Tibial nerve (tissue), 3 donors: ENCODE results near the gene RSPH1.

Source experiments
- POLR2A ChIP-seq, 2 donors: fragments of 450-650 bp; IDR thresholded peaks; one replicate each; pipeline ENCODE4 v1.6.1; 2017; ENCODE audit warnings: antibody characterized with exemption in 2 of 2, mild to moderate bottlenecking in 2 of 2, moderate library complexity in 2 of 2
- TF ChIP-seq, protein P1 (sequence below), 5 experiments: fragments of 200-600 bp in 3 of 5; fragments of 450-650 bp in 2 of 5; sonication (generic) in 3 of 5; IDR thresholded peaks; one replicate each; pipeline ENCODE4 v1.5.1; 2016 to 2019; ENCODE audit warnings: antibody characterized with exemption in 5 of 5, mild to moderate bottlenecking in 3 of 5, moderate library complexity in 2 of 5

DNA sequence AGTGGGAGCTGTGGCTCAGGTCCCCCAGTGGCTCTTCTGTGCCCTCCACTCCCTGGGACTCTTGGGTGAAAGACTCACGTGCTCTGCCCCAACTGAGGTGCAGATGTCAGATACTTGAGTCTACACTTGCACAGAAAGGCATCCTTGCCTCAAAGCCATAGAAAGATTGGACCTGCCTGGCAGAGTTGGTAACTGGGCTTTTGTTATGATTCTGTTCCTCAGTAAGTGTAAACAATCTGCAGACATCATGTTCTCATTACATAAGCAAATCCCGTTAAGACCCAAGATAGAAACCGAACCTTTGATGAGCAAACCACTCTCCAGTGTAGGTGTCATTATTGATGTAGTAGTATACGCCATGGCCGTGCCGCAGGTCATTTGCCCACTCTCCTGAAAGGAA lies 10.0 kb downstream of the RSPH1 start:
- TF ChIP-seq, protein P1, sequence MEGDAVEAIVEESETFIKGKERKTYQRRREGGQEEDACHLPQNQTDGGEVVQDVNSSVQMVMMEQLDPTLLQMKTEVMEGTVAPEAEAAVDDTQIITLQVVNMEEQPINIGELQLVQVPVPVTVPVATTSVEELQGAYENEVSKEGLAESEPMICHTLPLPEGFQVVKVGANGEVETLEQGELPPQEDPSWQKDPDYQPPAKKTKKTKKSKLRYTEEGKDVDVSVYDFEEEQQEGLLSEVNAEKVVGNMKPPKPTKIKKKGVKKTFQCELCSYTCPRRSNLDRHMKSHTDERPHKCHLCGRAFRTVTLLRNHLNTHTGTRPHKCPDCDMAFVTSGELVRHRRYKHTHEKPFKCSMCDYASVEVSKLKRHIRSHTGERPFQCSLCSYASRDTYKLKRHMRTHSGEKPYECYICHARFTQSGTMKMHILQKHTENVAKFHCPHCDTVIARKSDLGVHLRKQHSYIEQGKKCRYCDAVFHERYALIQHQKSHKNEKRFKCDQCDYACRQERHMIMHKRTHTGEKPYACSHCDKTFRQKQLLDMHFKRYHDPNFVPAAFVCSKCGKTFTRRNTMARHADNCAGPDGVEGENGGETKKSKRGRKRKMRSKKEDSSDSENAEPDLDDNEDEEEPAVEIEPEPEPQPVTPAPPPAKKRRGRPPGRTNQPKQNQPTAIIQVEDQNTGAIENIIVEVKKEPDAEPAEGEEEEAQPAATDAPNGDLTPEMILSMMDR (IDR thresholded peaks at IDR 0.05), result no peak
- TF ChIP-seq POLR2A (IDR thresholded peaks at IDR 0.05), result no peak
